Measurements from ENCODE around the gene RHEBL1. TPM values are rescaled to one million over a fixed set of nuclear protein-coding genes. Genes with fewer than 3 reads are reported as not detected.

The RHEBL1 gene, protein sequence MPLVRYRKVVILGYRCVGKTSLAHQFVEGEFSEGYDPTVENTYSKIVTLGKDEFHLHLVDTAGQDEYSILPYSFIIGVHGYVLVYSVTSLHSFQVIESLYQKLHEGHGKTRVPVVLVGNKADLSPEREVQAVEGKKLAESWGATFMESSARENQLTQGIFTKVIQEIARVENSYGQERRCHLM
- total RNA-seq: 0.52 and 0.54 TPM in 2 replicates

GRCh38 chr12:49069507-49070346 lies at the start of gene RHEBL1:
Gene RHEBL1, minus strand, starts transcription at chr12:49069979. Its CDS starts 194 bp downstream, at chr12:49069785.

GRCh38 chr12:49110464-49111155 lies 40.8 kb upstream of the RHEBL1 start, which contains the start of gene LMBR1L:
Gene LMBR1L, minus strand, starts transcription at chr12:49110847. Its CDS starts 292 bp downstream, at chr12:49110555.

DNA sequence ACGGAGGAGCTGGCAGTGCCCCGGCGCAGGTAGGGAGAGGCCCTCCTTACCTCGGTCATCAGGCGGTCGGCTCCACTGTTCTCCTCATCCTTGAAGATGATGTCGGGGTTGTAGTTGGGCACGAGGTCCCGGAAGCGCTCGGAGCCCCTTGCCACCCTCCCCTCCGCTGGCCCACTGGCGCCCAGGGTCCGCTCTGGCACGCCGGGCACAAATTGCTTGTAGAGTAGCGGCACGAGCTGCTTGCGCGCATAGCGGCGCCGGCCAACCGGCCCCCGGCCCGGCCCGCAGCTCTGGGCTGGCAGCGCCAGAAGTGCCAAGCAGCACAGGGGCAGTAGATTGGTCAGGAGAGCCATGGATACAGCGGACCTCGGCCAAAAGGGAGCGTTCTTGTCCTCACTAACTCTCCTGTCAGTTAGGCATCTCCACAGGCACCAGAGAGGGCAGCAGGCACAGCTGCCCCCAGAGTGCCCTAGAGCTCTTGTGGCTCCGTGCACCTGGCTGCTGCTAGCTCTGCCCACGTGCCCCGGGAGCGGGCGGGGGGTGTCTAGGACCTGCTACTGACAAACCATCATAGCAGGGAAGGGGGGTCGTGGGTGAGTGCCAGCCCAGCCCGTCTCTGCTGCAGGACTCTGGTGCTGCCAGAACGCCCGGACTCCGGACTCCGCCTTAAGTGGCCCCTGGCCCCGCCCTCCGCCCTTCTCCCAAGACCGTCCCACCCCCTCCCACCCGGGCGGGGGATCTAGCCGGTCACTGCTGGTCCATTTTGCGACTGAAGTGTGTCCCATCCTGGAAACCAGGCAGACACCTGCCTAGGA lies 24.6 kb upstream of the RHEBL1 start, which contains the start of gene DHH:
TSS of gene DHH (minus strand) at position 642 of the 815 bp plus-strand sequence. CDS start at position 353, 289 bp downstream.

DNA sequence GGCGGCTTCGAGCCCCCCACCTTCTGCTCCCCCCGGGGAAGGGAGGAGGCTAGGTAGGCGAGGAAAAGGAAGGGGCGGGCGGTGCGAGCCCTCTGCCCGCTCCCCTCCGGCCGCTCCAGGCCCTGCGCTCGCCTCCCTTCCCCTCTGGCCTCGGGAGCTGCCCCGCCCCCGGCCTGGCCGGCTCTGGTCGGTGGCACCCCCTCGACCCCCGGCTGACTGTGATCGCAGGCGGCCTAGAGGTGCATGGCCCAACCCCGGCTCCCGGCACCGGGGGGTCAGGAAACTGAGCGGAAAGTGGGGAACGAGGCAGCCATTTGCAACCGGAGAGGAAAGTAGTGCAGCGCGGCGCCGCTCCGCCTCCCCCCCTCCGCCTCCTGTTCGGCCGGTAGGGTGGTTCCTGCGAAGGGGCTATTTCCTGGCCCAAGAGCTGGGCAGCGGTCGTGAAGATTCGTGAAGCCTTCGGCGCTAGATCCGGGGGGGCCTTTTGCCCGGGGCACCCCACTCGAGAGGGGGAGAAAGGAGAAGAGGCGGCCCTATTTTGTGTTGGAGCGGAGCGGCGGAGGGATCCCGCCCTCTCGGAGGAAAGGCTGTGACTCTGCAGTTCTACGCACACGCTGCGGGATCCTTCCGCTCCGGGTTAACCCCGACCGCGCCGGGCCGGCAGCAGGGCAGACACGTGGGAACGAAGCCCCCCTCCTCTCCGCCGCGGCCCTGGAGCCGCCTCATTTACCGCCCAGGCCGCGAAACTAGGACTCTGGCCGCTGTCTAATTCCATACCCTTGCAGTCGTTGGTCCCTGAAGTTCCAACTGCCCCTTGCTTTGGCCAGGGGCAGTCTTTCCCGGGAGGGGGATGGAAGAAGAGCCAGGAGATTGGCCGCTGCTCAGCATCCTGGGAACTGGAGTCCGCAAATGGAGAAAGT lies 9.3 kb downstream of the RHEBL1 start, which contains the start of gene KMT2D:
TSS of gene KMT2D (minus strand) at position 558 of the 920 bp plus-strand sequence. CDS start 5,470 bp downstream, outside the sequence.

GRCh38 chr12:49018261-49019119 lies 51.3 kb downstream of the RHEBL1 start, which contains the start of gene PRKAG1:
Gene PRKAG1, minus strand, starts transcription at chr12:49018776. Its CDS starts 36 bp downstream, at chr12:49018740.

Other genes starting within 250 kb of the RHEBL1 start
- 47.3 and 54.2 TPM in 2 replicates for gene DDX23, start 217.8 kb downstream of the RHEBL1 start, total RNA-seq
- 0.22 and 0.39 TPM in 2 replicates for gene RND1, start 204.1 kb downstream of the RHEBL1 start, total RNA-seq
- gene FKBP11, start 144.5 kb downstream of the RHEBL1 start, total RNA-seq: 17.4 and 31.5 TPM in 2 replicates
- 56.8 and 66.7 TPM in 2 replicates for gene ARF3, start 112.5 kb downstream of the RHEBL1 start, total RNA-seq
- under 0.01 and 0.13 TPM in 2 replicates for gene WNT10B, start 98.2 kb downstream of the RHEBL1 start, total RNA-seq
- gene WNT1, start 91.7 kb downstream of the RHEBL1 start, total RNA-seq: not detected in 2 replicates
- 0.11 and 0.13 TPM in 2 replicates for gene DDN, start 70.6 kb downstream of the RHEBL1 start, total RNA-seq
- gene PRKAG1, start 51.2 kb downstream of the RHEBL1 start, total RNA-seq: 96.9 and 104 TPM in 2 replicates
- gene KMT2D, start 9.2 kb downstream of the RHEBL1 start, total RNA-seq: 24.5 and 25.3 TPM in 2 replicates
- gene DHH, start 24.8 kb upstream of the RHEBL1 start, total RNA-seq: under 0.01 TPM in 1 of 2 replicates, not detected in the other
- 35.1 and 38.4 TPM in 2 replicates for gene LMBR1L, start 40.9 kb upstream of the RHEBL1 start, total RNA-seq
- gene TUBA1B, start 61.4 kb upstream of the RHEBL1 start, total RNA-seq: 936 and 956 TPM in 2 replicates
- gene TUBA1A, start 119.1 kb upstream of the RHEBL1 start, total RNA-seq: 516 and 528 TPM in 2 replicates
- gene TUBA1C, start 195.1 kb upstream of the RHEBL1 start, total RNA-seq: 385 and 391 TPM in 2 replicates
- 1.5 and 1.8 TPM in 2 replicates for gene PRPH, start 225.2 kb upstream of the RHEBL1 start, total RNA-seq